Measurements from ENCODE around the gene MDC1.
"Not testable (repeated sequence)": the region's sequence is repeated elsewhere in the genome, so short reads cannot be mapped to it uniquely, and the experiment has no call there.

The MDC1 gene

GRCh38 chr6:30725713-30726505 lies 8.8 kb upstream of the MDC1 start:
- peaks cover 14% of the 10 kb centered on the region for H3K4me1 ChIP-seq
- peaks cover 8% of the 10 kb centered on the region for H3K79me2 ChIP-seq
- no peak overlapping the region for H2AFZ ChIP-seq
- TF ChIP-seq CTCF (IDR thresholded peaks at IDR 0.05): no peak
- no peak overlapping the region for H3K4me2 ChIP-seq (ENCODE audit: low read length)
- no peaks in the 10 kb centered on the region for H3K36me3 ChIP-seq (ENCODE audit: control insufficient read depth, insufficient read depth, low read length)
- no peak overlapping the region for H3K27ac ChIP-seq
- H3K9me3 ChIP-seq (ENCODE audit: control insufficient read depth, low read length): no peaks in the 10 kb centered on the region
- H3K4me3 ChIP-seq (ENCODE audit: low read depth, low read length): no peak overlapping the region
- H3K27me3 ChIP-seq (ENCODE audit: control insufficient read depth, insufficient read depth, low read length): no peaks in the 10 kb centered on the region
- H3K9ac ChIP-seq: no peak overlapping the region

GRCh38 chr6:30724906-30725667 lies 8.0 kb upstream of the MDC1 start:
- Histone ChIP-seq H3K27me3 (ENCODE audit: control insufficient read depth, insufficient read depth, low read length) (no peaks in the 10 kb centered on the region), H3K4me2 (ENCODE audit: low read length) (no peak overlapping the region), H3K9me3 (ENCODE audit: control insufficient read depth, low read length) (no peaks in the 10 kb centered on the region), H3K4me1 (peaks cover 9% of the 10 kb centered on the region), H3K27ac (no peak overlapping the region), H3K4me3 (ENCODE audit: low read depth, low read length) (no peak overlapping the region), H3K79me2 (no peaks in the 10 kb centered on the region), H3K9ac (no peak overlapping the region), H2AFZ (no peak overlapping the region), H3K36me3 (ENCODE audit: control insufficient read depth, insufficient read depth, low read length) (no peaks in the 10 kb centered on the region)
- no peak for TF ChIP-seq CTCF (IDR thresholded peaks at IDR 0.05)

GRCh38 chr6:30723843-30724741 lies 7.0 kb upstream of the MDC1 start:
- not testable (repeated sequence) for H3K27me3 ChIP-seq (ENCODE audit: control insufficient read depth, insufficient read depth, low read length); H2AFZ ChIP-seq; H3K9me3 ChIP-seq (ENCODE audit: control insufficient read depth, low read length); H3K79me2 ChIP-seq; H3K27ac ChIP-seq; H3K9ac ChIP-seq; H3K4me3 ChIP-seq (ENCODE audit: low read depth, low read length); H3K36me3 ChIP-seq (ENCODE audit: control insufficient read depth, insufficient read depth, low read length); H3K4me2 ChIP-seq (ENCODE audit: low read length)
- H3K4me1 ChIP-seq: peaks cover 16% of the 10 kb centered on the region

- not testable (repeated sequence) for H3K36me3 ChIP-seq (ENCODE audit: control insufficient read depth, insufficient read depth, low read length); H3K9me3 ChIP-seq (ENCODE audit: control insufficient read depth, low read length); H2AFZ ChIP-seq; H3K4me3 ChIP-seq (ENCODE audit: low read depth, low read length); H3K9ac ChIP-seq; H3K4me2 ChIP-seq (ENCODE audit: low read length); H3K27me3 ChIP-seq (ENCODE audit: control insufficient read depth, insufficient read depth, low read length); H3K79me2 ChIP-seq
- Histone ChIP-seq H3K4me1 (peaks cover 16% of the 10 kb centered on the region), H3K27ac (peak overlapping the region; percentile 55)
These were observed 6.2 kb upstream of the MDC1 start for GRCh38 chr6:30723159-30723842.

- Histone ChIP-seq H3K36me3 (ENCODE audit: control insufficient read depth, insufficient read depth, low read length) (no peaks in the 10 kb centered on the region), H3K9me3 (ENCODE audit: control insufficient read depth, low read length) (no peaks in the 10 kb centered on the region), H3K9ac (no peak overlapping the region), H3K4me2 (ENCODE audit: low read length) (peak overlapping the region; percentile 88), H3K4me3 (ENCODE audit: low read depth, low read length) (peak overlapping the region; percentile 82), H3K4me1 (peaks cover 16% of the 10 kb centered on the region), H2AFZ (no peak overlapping the region), H3K27ac (peak overlapping the region; percentile 55), H3K27me3 (ENCODE audit: control insufficient read depth, insufficient read depth, low read length) (no peaks in the 10 kb centered on the region), H3K79me2 (no peaks in the 10 kb centered on the region)
- TF ChIP-seq CTCF (IDR thresholded peaks at IDR 0.05): peak; percentile 99
These were observed 5.4 kb upstream of the MDC1 start for GRCh38 chr6:30722280-30723112.

GRCh38 chr6:30722025-30722279 lies 4.9 kb upstream of the MDC1 start:
- not testable (repeated sequence) for H3K9ac ChIP-seq; H3K9me3 ChIP-seq (ENCODE audit: control insufficient read depth, low read length); H3K36me3 ChIP-seq (ENCODE audit: control insufficient read depth, insufficient read depth, low read length); H2AFZ ChIP-seq; H3K27me3 ChIP-seq (ENCODE audit: control insufficient read depth, insufficient read depth, low read length); H3K79me2 ChIP-seq
- peak overlapping the region; percentile 88 for H3K4me2 ChIP-seq (ENCODE audit: low read length)
- H3K27ac ChIP-seq: peak overlapping the region; percentile 55
- peak overlapping the region; percentile 82 for H3K4me3 ChIP-seq (ENCODE audit: low read depth, low read length)
- H3K4me1 ChIP-seq: peaks cover 16% of the 10 kb centered on the region
